ENCODE measurements around the gene ETAA1. TPM values are rescaled to one million over a fixed set of nuclear protein-coding genes. Genes with fewer than 3 reads are reported as not detected.

Gene ETAA1
- total and polyA plus RNA-seq, 2 of the 8 experiments (the other 6 are each of a cell fraction or from before 2014, with no cell fraction given), result 5.9 to 27.1 TPM

DNA sequence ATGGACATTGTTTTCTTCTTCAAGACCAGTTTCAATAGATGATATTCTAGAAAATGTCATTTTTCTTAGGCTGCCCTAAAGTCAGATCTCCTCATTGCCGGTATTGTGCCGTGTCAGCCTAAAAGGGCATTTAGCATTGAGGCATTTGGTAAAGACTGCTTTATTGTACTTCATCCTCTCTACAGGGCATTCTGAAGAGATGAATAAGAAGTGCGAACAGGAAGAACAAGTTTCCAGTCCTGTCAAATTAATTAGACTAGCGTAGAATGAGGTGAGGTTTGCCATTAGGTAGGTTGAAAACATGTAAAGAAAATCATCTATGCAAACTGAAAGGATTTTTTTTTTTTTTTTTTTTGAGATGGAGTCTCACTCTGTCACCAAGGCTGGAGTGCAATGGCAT, 60.6 kb downstream of the ETAA1 start (continued):
- TF ChIP-seq POLR2AphosphoS5 (IDR thresholded peaks at IDR 0.05; ENCODE audit: low read depth, low read length), result no peak
- TF ChIP-seq GTF2F1 (IDR thresholded peaks at IDR 0.05; ENCODE audit: borderline replicate concordance, low read depth, low read length), result no peak
- TF ChIP-seq, protein P1, sequence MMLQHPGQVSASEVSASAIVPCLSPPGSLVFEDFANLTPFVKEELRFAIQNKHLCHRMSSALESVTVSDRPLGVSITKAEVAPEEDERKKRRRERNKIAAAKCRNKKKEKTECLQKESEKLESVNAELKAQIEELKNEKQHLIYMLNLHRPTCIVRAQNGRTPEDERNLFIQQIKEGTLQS (IDR thresholded peaks at IDR 0.05; ENCODE audit: insufficient read depth, low read depth, low read length), result no peak
- TF ChIP-seq CBX8 (IDR thresholded peaks at IDR 0.05; ENCODE audit: borderline replicate concordance, low read depth, low read length), result no peak
- no peak for TF ChIP-seq SP1 (IDR thresholded peaks at IDR 0.05; ENCODE audit: low read depth, low read length)
- no peak for TF ChIP-seq ZNF274 (IDR thresholded peaks at IDR 0.05; ENCODE audit: borderline replicate concordance, extremely low read depth, low read length)
- TF ChIP-seq EP300 (IDR thresholded peaks at IDR 0.05; ENCODE audit: borderline replicate concordance in 1 of 2, low read depth in 2 of 2, low read length in 2 of 2), result no peak
- no peak for TF ChIP-seq SUZ12 (IDR thresholded peaks at IDR 0.05; ENCODE audit: low read length)
- TF ChIP-seq TCF12 (IDR thresholded peaks at IDR 0.05; ENCODE audit: low read depth, low read length), result no peak

Data from H1 (cell line).